Smooth muscle cell of the coronary artery (primary cell): ENCODE measurements around the gene CISD1. TPM values are rescaled to one million over a fixed set of nuclear protein-coding genes. Genes with fewer than 3 reads are reported as not detected.

ENCODE experiments used
- total RNA-seq: library from RNA; depleted of rRNA; stranded (reverse); fragments of >200 nt; gene quantifications from 2 replicates; pipeline ENCODE4 v1.2.3, GENCODE V29; 2014; ENCODE audit warnings: low replicate concordance

The CISD1 gene
- 21.5 and 25.6 TPM in 2 replicates for total RNA-seq

GRCh38 chr10:58268946-58269781 is at the start of gene CISD1:
Gene CISD1, plus strand, starts transcription at chr10:58269162. Its CDS starts 112 bp downstream, at chr10:58269274.

GRCh38 chr10:58267713-58268453 is 1.1 kb upstream of the CISD1 start, which contains the start of gene IPMK:
Gene IPMK, minus strand, starts transcription at chr10:58267894. Its CDS starts 283 bp downstream, at chr10:58267611.

GRCh38 chr10:58334817-58335305 is 65.9 kb downstream of the CISD1 start, which contains the start of gene UBE2D1:
Gene UBE2D1, plus strand, starts transcription at chr10:58335006. Its CDS starts 196 bp downstream, at chr10:58335202.

Other genes with a start within 250 kb of the CISD1 start
- 2.6 and 3.8 TPM in 2 replicates for gene IPMK, start 1.3 kb upstream of the CISD1 start, total RNA-seq
- 7.1 and 7.3 TPM in 2 replicates for gene UBE2D1, start 65.8 kb downstream of the CISD1 start, total RNA-seq
- gene TFAM, start 116.2 kb downstream of the CISD1 start, total RNA-seq: 11.7 and 21.0 TPM in 2 replicates
- 91.9 and 102 TPM in 2 replicates for gene BICC1, start 243.7 kb downstream of the CISD1 start, total RNA-seq